Measurements from ENCODE around the gene KLKB1. TPM values are rescaled to one million over a fixed set of nuclear protein-coding genes. Genes with fewer than 3 reads are reported as not detected.
"Not testable (repeated sequence)": the region's sequence is repeated elsewhere in the genome, so short reads cannot be mapped to it uniquely, and the experiment has no call there.

KLKB1 gene
- total and polyA plus RNA-seq, 4 donors: 0.23 to 0.94 (median 0.49) TPM

DNA sequence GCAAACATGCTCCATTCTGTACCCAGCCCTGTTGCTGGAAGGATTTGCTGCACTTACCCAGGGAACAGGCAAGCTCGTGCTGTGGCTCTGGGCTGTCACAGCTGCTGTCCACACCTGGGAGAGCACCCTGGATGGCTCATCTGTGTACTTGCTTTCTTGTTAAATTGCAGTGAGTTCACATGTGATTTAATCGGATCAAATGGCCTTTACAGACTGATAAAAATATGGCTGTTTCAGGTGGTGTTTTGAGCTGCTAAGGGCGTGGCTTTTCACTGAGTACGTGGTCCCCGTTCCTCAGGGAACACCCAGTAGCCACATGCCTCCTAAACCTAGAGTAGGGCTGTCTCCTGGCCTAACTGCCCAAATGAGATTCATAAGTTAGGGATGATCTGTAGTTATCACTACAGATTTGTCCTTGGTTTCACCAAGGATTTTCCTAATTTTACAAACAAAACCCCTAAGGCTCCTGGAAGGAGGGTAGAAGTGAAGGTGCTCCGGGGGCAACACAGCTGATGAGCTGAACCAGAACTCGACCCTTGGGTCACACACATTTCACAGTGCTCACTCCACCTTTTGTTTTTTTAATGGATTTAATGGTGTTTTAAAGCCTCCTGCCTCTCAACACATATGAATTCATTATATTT, 13.7 kb downstream of the KLKB1 start:
- TF ChIP-seq, protein P1, sequence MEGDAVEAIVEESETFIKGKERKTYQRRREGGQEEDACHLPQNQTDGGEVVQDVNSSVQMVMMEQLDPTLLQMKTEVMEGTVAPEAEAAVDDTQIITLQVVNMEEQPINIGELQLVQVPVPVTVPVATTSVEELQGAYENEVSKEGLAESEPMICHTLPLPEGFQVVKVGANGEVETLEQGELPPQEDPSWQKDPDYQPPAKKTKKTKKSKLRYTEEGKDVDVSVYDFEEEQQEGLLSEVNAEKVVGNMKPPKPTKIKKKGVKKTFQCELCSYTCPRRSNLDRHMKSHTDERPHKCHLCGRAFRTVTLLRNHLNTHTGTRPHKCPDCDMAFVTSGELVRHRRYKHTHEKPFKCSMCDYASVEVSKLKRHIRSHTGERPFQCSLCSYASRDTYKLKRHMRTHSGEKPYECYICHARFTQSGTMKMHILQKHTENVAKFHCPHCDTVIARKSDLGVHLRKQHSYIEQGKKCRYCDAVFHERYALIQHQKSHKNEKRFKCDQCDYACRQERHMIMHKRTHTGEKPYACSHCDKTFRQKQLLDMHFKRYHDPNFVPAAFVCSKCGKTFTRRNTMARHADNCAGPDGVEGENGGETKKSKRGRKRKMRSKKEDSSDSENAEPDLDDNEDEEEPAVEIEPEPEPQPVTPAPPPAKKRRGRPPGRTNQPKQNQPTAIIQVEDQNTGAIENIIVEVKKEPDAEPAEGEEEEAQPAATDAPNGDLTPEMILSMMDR (IDR thresholded peaks at IDR 0.05; ENCODE audit: control extremely low read depth, extremely low read depth): no peak
- 87 to 90% methylated on average over 7 of the region's 7 CpGs for WGBS, 2 donors
- Histone ChIP-seq H3K4me3 (no peak overlapping the region), H3K9me3 (ENCODE audit: control insufficient read depth in 4 of 4, insufficient read depth in 3 of 4, low read length in 3 of 4) (peaks cover 0 to 2% (median 0%) of the 10 kb centered on the region in 4 donors), H3K36me3 (ENCODE audit: control insufficient read depth in 4 of 4, insufficient read depth in 4 of 4, low read length in 4 of 4) (peaks cover 0 to 7% (median under 1%) of the 10 kb centered on the region in 4 donors), H3K27me3 (ENCODE audit: control insufficient read depth in 3 of 3, insufficient read depth in 3 of 3, low read length in 2 of 3) (no peaks in the 10 kb centered on the region), H3K4me1 (ENCODE audit: control insufficient read depth in 5 of 5, insufficient read depth in 5 of 5, low read length in 5 of 5) (no peaks in the 10 kb centered on the region), H3K27ac (ENCODE audit: low read depth in 1 of 2, low read length in 1 of 2) (no peak overlapping the region), H3K9ac (ENCODE audit: insufficient read depth in 1 of 2, low read length in 2 of 2) (no peak overlapping the region)
- ATAC-seq (ENCODE audit: insufficient read depth, low FRiP score) (no peak), DNase-seq (no peak)

DNA sequence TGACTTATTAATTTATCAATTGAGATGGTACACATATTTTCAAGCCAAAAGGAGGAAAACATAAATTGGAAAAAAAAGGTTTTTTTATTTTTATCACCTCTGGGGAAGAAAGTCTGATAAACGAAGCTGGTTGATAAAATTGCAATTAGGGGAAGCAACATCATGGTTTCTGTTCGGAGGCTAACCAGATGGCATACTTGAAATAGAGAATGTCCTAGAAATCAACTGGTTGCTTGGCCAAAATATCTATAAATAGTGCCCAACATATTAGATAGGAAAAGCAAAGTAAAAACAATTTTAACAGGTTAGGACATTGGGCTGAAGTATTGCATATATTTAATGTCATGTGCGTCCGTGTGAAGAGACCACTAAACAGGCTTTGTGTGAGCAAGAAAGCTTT, 14.3 kb downstream of the KLKB1 start:
- DNase-seq: no peak
- Histone ChIP-seq H3K4me3 (no peak overlapping the region), H3K36me3 (ENCODE audit: control insufficient read depth in 4 of 4, insufficient read depth in 4 of 4, low read length in 4 of 4) (peaks cover 0 to 7% (median under 1%) of the 10 kb centered on the region in 4 donors), H3K27ac (ENCODE audit: low read depth in 1 of 2, low read length in 1 of 2) (no peak overlapping the region), H3K4me1 (ENCODE audit: control insufficient read depth in 5 of 5, insufficient read depth in 5 of 5, low read length in 5 of 5) (no peaks in the 10 kb centered on the region), H3K9me3 (ENCODE audit: control insufficient read depth in 4 of 4, insufficient read depth in 3 of 4, low read length in 3 of 4) (peaks cover 0 to 2% (median 0%) of the 10 kb centered on the region in 4 donors), H3K9ac (ENCODE audit: insufficient read depth in 1 of 2, low read length in 2 of 2) (no peak overlapping the region), H3K27me3 (ENCODE audit: control insufficient read depth in 3 of 3, insufficient read depth in 3 of 3, low read length in 2 of 3) (no peaks in the 10 kb centered on the region)
- TF ChIP-seq, protein P1 (IDR thresholded peaks at IDR 0.05; ENCODE audit: control extremely low read depth, extremely low read depth): no peak
- 89 to 92% methylated on average over 4 of the region's 4 CpGs for WGBS, 2 donors
- no peak for ATAC-seq (ENCODE audit: insufficient read depth, low FRiP score)

DNA sequence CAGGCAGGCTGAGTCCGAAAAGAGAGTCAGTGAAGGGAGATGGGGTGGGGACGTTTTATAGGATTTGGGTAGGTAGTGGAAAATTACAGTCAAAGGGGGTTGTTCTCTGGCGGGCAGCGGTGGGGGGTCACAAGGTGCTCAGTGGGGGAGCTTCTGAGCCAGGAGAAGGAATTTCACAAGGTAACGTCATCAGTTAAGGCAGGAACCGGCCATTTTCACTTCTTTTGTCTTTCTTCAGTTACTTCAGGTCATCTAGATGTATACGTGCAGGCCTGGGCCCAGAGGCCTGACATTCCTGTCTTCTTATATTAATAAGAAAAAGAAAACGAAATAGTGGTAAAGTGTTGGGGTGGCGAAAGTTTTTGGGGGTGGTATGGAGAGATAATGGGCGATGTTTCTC, 14.7 kb downstream of the KLKB1 start:
- H3K36me3 ChIP-seq (ENCODE audit: control insufficient read depth in 4 of 4, insufficient read depth in 4 of 4, low read length in 4 of 4): not testable (repeated sequence)

DNA sequence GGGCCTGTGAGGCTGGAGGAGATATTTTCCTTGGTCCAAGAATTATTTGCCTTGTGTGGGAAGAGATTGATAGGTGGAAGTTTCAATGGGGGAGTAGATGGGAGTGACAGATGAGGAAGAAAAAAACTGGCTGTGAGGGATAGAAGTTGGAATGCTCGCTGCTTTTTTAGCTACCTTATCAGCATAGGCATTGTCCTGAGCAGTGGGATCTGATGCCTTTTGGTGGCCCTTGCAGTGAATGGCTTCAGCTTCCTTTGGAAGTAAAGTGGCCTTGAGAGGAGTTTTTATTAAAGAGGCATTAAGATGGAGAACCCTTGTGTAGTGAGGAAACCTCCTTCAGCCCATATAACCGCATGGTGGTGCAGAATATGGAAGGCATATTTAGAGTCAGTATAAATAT, 16.0 kb downstream of the KLKB1 start:
- Histone ChIP-seq H3K9me3 (ENCODE audit: control insufficient read depth in 4 of 4, insufficient read depth in 3 of 4, low read length in 3 of 4) (peaks cover 0 to 2% (median 0%) of the 10 kb centered on the region in 4 donors), H3K4me1 (ENCODE audit: control insufficient read depth in 5 of 5, insufficient read depth in 5 of 5, low read length in 5 of 5) (no peaks in the 10 kb centered on the region), H3K27me3 (ENCODE audit: control insufficient read depth in 3 of 3, insufficient read depth in 3 of 3, low read length in 2 of 3) (no peaks in the 10 kb centered on the region), H3K36me3 (ENCODE audit: control insufficient read depth in 4 of 4, insufficient read depth in 4 of 4, low read length in 4 of 4) (peaks cover 0 to 2% (median under 1%) of the 10 kb centered on the region in 4 donors), H3K4me3 (no peak overlapping the region), H3K9ac (ENCODE audit: insufficient read depth in 1 of 2, low read length in 2 of 2) (no peak overlapping the region), H3K27ac (ENCODE audit: low read depth in 1 of 2, low read length in 1 of 2) (no peak overlapping the region)
- ATAC-seq (ENCODE audit: insufficient read depth, low FRiP score) (no peak), DNase-seq (no peak)
- 82 to 84% methylated on average over 2 of the region's 2 CpGs for WGBS, 2 donors
- TF ChIP-seq, protein P1 (IDR thresholded peaks at IDR 0.05; ENCODE audit: control extremely low read depth, extremely low read depth): no peak

More for the DNA sequence above, 14.7 kb downstream of the KLKB1 start:
- H3K27me3 ChIP-seq (ENCODE audit: control insufficient read depth in 3 of 3, insufficient read depth in 3 of 3, low read length in 2 of 3); H3K27ac ChIP-seq (ENCODE audit: low read depth in 1 of 2, low read length in 1 of 2); H3K4me1 ChIP-seq (ENCODE audit: control insufficient read depth in 5 of 5, insufficient read depth in 5 of 5, low read length in 5 of 5); H3K9me3 ChIP-seq (ENCODE audit: control insufficient read depth in 4 of 4, insufficient read depth in 3 of 4, low read length in 3 of 4); H3K9ac ChIP-seq (ENCODE audit: insufficient read depth in 1 of 2, low read length in 2 of 2); DNase-seq; ATAC-seq (ENCODE audit: insufficient read depth, low FRiP score); H3K4me3 ChIP-seq: not testable (repeated sequence)
- 86 to 90% methylated on average over 10 of the region's 10 CpGs for WGBS, 2 donors
